ENCODE results near the gene PRIM2. TPM values are rescaled to one million over a fixed set of nuclear protein-coding genes. Genes with fewer than 3 reads are reported as not detected.

PRIM2 gene
- total and polyA plus RNA-seq, 10 of the 15 experiments (the other 5 are each of a cell fraction or from before 2014, with no cell fraction given): 13.2 to 38.6 (median 25.1) TPM

DNA sequence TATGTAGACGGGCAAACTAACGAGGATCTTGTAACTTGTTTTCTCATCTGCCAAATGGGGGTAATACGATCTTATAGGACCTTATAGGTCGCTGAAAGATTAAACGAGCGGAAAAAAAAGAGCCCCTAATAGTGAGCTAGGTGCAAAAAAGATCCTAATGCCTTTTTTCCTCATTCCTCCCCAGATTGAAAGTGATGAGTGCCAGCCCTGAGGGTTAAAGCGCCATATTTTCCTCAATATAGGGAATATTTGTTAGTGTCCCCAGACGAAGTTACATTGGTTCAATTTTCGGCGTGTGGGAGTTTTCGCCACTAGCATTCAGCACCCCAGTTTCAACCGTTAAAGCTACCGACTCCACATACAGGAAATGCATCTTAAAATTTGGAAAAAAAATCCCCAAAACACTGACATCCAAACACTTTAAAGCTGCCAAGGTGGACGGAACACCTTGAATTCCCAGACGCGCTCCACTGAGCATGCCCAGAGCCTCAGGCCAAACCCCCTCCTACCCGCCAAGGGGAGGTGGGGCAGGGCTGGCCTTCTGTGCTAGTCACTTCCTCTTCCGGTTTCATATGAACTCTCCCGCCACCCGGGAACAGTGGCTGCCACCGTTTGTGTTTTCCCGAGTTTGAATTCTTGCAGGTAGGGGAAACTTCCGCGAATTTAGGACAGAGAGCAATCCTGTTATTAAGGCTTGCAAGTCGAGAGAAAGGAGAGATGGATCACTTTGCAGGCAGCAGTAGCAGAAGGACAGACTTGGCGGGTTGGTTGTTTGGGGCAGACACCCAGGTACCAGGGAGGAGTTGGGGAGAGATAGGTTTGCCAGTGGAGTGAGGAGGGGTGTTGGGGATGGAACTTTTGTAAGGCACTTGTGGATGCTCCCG is at the start of gene PRIM2 (continued):
- TF ChIP-seq, protein P1, sequence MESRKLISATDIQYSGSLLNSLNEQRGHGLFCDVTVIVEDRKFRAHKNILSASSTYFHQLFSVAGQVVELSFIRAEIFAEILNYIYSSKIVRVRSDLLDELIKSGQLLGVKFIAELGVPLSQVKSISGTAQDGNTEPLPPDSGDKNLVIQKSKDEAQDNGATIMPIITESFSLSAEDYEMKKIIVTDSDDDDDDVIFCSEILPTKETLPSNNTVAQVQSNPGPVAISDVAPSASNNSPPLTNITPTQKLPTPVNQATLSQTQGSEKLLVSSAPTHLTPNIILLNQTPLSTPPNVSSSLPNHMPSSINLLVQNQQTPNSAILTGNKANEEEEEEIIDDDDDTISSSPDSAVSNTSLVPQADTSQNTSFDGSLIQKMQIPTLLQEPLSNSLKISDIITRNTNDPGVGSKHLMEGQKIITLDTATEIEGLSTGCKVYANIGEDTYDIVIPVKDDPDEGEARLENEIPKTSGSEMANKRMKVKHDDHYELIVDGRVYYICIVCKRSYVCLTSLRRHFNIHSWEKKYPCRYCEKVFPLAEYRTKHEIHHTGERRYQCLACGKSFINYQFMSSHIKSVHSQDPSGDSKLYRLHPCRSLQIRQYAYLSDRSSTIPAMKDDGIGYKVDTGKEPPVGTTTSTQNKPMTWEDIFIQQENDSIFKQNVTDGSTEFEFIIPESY (IDR thresholded peaks at IDR 0.05): no peak
- TF ChIP-seq, protein P2, sequence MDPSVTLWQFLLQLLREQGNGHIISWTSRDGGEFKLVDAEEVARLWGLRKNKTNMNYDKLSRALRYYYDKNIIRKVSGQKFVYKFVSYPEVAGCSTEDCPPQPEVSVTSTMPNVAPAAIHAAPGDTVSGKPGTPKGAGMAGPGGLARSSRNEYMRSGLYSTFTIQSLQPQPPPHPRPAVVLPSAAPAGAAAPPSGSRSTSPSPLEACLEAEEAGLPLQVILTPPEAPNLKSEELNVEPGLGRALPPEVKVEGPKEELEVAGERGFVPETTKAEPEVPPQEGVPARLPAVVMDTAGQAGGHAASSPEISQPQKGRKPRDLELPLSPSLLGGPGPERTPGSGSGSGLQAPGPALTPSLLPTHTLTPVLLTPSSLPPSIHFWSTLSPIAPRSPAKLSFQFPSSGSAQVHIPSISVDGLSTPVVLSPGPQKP (IDR thresholded peaks at IDR 0.05; ENCODE audit: low read depth, low read length): peak; percentile 84
- TF ChIP-seq KAT2A (conservative IDR thresholded peaks at IDR 0.05; ENCODE audit: control insufficient read depth, low read depth, low read length) (no peak), SMAD5 (IDR thresholded peaks at IDR 0.05; ENCODE audit: low read depth) (peak; percentile 87; the same call in 1 of the 2 replicates), GATAD2B (conservative IDR thresholded peaks at IDR 0.05; ENCODE audit: low read depth) (0 out of 2 replicates have a peak, but pooled peaks have one; percentile 25), ZZZ3 (IDR thresholded peaks at IDR 0.05; ENCODE audit: control insufficient read depth, insufficient read length, low read depth) (no peak), CBFB (IDR thresholded peaks at IDR 0.05; ENCODE audit: low read depth) (peak; percentile 27; the same call in 1 of the 2 replicates), GABPA (IDR thresholded peaks at IDR 0.05; ENCODE audit: low read depth) (peak; percentile 90), SIX5 (IDR thresholded peaks at IDR 0.05; ENCODE audit: low read depth, low read length, severe bottlenecking) (no peak), KDM1A (IDR thresholded peaks at IDR 0.05; ENCODE audit: borderline replicate concordance) (no peak), PML (IDR thresholded peaks at IDR 0.05; ENCODE audit: low read length) (peak; percentile 82), IRF4 (IDR thresholded peaks at IDR 0.05; ENCODE audit: low read depth, low read length) (no peak; the same call in 1 of the 2 replicates), SRF (IDR thresholded peaks at IDR 0.05; ENCODE audit: low read depth in 2 of 2, low read length in 2 of 2) (0 out of 4 replicates have a peak, but pooled peaks of 1 of the 2 experiments have one; percentile 26)
- TF ChIP-seq, protein P3, sequence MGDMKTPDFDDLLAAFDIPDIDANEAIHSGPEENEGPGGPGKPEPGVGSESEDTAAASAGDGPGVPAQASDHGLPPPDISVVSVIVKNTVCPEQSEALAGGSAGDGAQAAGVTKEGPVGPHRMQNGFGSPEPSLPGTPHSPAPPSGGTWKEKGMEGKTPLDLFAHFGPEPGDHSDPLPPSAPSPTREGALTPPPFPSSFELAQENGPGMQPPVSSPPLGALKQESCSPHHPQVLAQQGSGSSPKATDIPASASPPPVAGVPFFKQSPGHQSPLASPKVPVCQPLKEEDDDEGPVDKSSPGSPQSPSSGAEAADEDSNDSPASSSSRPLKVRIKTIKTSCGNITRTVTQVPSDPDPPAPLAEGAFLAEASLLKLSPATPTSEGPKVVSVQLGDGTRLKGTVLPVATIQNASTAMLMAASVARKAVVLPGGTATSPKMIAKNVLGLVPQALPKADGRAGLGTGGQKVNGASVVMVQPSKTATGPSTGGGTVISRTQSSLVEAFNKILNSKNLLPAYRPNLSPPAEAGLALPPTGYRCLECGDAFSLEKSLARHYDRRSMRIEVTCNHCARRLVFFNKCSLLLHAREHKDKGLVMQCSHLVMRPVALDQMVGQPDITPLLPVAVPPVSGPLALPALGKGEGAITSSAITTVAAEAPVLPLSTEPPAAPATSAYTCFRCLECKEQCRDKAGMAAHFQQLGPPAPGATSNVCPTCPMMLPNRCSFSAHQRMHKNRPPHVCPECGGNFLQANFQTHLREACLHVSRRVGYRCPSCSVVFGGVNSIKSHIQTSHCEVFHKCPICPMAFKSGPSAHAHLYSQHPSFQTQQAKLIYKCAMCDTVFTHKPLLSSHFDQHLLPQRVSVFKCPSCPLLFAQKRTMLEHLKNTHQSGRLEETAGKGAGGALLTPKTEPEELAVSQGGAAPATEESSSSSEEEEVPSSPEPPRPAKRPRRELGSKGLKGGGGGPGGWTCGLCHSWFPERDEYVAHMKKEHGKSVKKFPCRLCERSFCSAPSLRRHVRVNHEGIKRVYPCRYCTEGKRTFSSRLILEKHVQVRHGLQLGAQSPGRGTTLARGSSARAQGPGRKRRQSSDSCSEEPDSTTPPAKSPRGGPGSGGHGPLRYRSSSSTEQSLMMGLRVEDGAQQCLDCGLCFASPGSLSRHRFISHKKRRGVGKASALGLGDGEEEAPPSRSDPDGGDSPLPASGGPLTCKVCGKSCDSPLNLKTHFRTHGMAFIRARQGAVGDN (IDR thresholded peaks at IDR 0.05): 0 out of 2 replicates have a peak, but pooled peaks have one; percentile 20
- TF ChIP-seq, protein P4, sequence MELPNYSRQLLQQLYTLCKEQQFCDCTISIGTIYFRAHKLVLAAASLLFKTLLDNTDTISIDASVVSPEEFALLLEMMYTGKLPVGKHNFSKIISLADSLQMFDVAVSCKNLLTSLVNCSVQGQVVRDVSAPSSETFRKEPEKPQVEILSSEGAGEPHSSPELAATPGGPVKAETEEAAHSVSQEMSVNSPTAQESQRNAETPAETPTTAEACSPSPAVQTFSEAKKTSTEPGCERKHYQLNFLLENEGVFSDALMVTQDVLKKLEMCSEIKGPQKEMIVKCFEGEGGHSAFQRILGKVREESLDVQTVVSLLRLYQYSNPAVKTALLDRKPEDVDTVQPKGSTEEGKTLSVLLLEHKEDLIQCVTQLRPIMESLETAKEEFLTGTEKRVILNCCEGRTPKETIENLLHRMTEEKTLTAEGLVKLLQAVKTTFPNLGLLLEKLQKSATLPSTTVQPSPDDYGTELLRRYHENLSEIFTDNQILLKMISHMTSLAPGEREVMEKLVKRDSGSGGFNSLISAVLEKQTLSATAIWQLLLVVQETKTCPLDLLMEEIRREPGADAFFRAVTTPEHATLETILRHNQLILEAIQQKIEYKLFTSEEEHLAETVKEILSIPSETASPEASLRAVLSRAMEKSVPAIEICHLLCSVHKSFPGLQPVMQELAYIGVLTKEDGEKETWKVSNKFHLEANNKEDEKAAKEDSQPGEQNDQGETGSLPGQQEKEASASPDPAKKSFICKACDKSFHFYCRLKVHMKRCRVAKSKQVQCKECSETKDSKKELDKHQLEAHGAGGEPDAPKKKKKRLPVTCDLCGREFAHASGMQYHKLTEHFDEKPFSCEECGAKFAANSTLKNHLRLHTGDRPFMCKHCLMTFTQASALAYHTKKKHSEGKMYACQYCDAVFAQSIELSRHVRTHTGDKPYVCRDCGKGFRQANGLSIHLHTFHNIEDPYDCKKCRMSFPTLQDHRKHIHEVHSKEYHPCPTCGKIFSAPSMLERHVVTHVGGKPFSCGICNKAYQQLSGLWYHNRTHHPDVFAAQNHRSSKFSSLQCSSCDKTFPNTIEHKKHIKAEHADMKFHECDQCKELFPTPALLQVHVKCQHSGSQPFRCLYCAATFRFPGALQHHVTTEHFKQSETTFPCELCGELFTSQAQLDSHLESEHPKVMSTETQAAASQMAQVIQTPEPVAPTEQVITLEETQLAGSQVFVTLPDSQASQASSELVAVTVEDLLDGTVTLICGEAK (IDR thresholded peaks at IDR 0.05; ENCODE audit: borderline replicate concordance): peak; percentile 88
- TF ChIP-seq, protein P5, sequence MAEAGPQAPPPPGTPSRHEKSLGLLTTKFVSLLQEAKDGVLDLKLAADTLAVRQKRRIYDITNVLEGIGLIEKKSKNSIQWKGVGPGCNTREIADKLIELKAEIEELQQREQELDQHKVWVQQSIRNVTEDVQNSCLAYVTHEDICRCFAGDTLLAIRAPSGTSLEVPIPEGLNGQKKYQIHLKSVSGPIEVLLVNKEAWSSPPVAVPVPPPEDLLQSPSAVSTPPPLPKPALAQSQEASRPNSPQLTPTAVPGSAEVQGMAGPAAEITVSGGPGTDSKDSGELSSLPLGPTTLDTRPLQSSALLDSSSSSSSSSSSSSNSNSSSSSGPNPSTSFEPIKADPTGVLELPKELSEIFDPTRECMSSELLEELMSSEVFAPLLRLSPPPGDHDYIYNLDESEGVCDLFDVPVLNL (IDR thresholded peaks at IDR 0.05; ENCODE audit: low read depth, low read length): peak; percentile 86
